Measurements from ENCODE around the gene RANBP9.

The RANBP9 gene

GRCh38 chr6:13590574-13591153 lies 121.0 kb downstream of the RANBP9 start:
- ChIA-PET POLR2A (no interaction called here), CTCF (interaction anchor here (0.6 to 0.9 kb wide), 3 partner anchors 16 to 79 kb away, joined by 3 to 5 read pairs (median 3); no protein-coding TSS in a partner anchor)
- Histone ChIP-seq H3K36me3 (ENCODE audit: control insufficient read depth in 2 of 2, insufficient read depth in 1 of 2, low read length in 2 of 2) (peaks cover 10 to 69% of the 10 kb centered on the region in 2 experiments; a peak in 2 of 3 replicates), H3K27ac (ENCODE audit: extremely low read depth, low read depth, low read length) (no peak overlapping the region), H3K4me1 (ENCODE audit: control insufficient read depth, insufficient read depth, low read length) (no peaks in the 10 kb centered on the region), H3K4me3 (ENCODE audit: low read depth, low read length) (no peak overlapping the region), H3K9me3 (ENCODE audit: control insufficient read depth, insufficient read depth, low read depth, low read length) (no peaks in the 10 kb centered on the region)
- TF ChIP-seq, protein P1, sequence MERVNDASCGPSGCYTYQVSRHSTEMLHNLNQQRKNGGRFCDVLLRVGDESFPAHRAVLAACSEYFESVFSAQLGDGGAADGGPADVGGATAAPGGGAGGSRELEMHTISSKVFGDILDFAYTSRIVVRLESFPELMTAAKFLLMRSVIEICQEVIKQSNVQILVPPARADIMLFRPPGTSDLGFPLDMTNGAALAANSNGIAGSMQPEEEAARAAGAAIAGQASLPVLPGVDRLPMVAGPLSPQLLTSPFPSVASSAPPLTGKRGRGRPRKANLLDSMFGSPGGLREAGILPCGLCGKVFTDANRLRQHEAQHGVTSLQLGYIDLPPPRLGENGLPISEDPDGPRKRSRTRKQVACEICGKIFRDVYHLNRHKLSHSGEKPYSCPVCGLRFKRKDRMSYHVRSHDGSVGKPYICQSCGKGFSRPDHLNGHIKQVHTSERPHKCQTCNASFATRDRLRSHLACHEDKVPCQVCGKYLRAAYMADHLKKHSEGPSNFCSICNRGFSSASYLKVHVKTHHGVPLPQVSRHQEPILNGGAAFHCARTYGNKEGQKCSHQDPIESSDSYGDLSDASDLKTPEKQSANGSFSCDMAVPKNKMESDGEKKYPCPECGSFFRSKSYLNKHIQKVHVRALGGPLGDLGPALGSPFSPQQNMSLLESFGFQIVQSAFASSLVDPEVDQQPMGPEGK (tag by site-specific recombination; IDR thresholded peaks at IDR 0.05): no peak
- TF ChIP-seq ZBTB20 (tag by site-specific recombination; IDR thresholded peaks at IDR 0.05): 0 out of 2 replicates have a peak, but pooled peaks have one; percentile 12
- TF ChIP-seq, protein P2, sequence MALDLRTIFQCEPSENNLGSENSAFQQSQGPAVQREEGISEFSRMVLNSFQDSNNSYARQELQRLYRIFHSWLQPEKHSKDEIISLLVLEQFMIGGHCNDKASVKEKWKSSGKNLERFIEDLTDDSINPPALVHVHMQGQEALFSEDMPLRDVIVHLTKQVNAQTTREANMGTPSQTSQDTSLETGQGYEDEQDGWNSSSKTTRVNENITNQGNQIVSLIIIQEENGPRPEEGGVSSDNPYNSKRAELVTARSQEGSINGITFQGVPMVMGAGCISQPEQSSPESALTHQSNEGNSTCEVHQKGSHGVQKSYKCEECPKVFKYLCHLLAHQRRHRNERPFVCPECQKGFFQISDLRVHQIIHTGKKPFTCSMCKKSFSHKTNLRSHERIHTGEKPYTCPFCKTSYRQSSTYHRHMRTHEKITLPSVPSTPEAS (tag by site-specific recombination; IDR thresholded peaks at IDR 0.05): peak; percentile 48
- no peak for TF ChIP-seq ZNF621 (tag by site-specific recombination; IDR thresholded peaks at IDR 0.05)
- TF ChIP-seq ZFHX2 (tag by site-specific recombination; conservative IDR thresholded peaks at IDR 0.05): peak; percentile 25; the same call in 1 of the 2 replicates
- peak; percentile 15 for TF ChIP-seq ZNF2 (tag by site-specific recombination; IDR thresholded peaks at IDR 0.05)
- 0 out of 2 replicates have a peak, but pooled peaks have one; percentile 37 for TF ChIP-seq ZNF114 (tag by site-specific recombination; IDR thresholded peaks at IDR 0.05)
- TF ChIP-seq ZNF843 (tag by site-specific recombination; IDR thresholded peaks at IDR 0.05): no peak
- TF ChIP-seq ZNF133 (tag by site-specific recombination; IDR thresholded peaks at IDR 0.05): peak; percentile 12; the same call in 1 of the 2 replicates
- no peak for TF ChIP-seq ZNF112 (tag by site-specific recombination; IDR thresholded peaks at IDR 0.05)
- TF ChIP-seq ZNF19 (tag by site-specific recombination; IDR thresholded peaks at IDR 0.05; ENCODE audit: low read depth): no peak
- no peak for TF ChIP-seq ZNF335 (tag by site-specific recombination; conservative IDR thresholded peaks at IDR 0.05)
- no peak for TF ChIP-seq ZNF792 (tag by site-specific recombination; IDR thresholded peaks at IDR 0.05)
- TF ChIP-seq MYNN (tag by site-specific recombination; IDR thresholded peaks at IDR 0.05; ENCODE audit: borderline replicate concordance): no peak
- no peak for TF ChIP-seq WT1 (tag by site-specific recombination; IDR thresholded peaks at IDR 0.05)
- no peak for TF ChIP-seq ZNF202 (tag by site-specific recombination; IDR thresholded peaks at IDR 0.05; ENCODE audit: borderline replicate concordance)
- TF ChIP-seq CTCF (tag by site-specific recombination; IDR thresholded peaks at IDR 0.05): no peak
- TF ChIP-seq ZNF239 (tag by site-specific recombination; IDR thresholded peaks at IDR 0.05): 0 out of 2 replicates have a peak, but pooled peaks have one; percentile 45
- TF ChIP-seq GLI2 (tag by site-specific recombination; IDR thresholded peaks at IDR 0.05; ENCODE audit: borderline replicate concordance, low read depth): no peak
- no peak for TF ChIP-seq KLF9 (tag by site-specific recombination; IDR thresholded peaks at IDR 0.05; ENCODE audit: low read depth)

- H3K36me3 ChIP-seq (ENCODE audit: control insufficient read depth in 2 of 2, insufficient read depth in 1 of 2, low read length in 2 of 2): peaks cover 8 to 64% of the 10 kb centered on the region in 2 experiments; a peak in 2 of 3 replicates
- TF ChIP-seq ZNF830 (tag by site-specific recombination; IDR thresholded peaks at IDR 0.05; ENCODE audit: low read depth) (no peak), ZNF174 (tag by site-specific recombination; IDR thresholded peaks at IDR 0.05) (no peak), MZF1 (tag by site-specific recombination; IDR thresholded peaks at IDR 0.05; ENCODE audit: borderline replicate concordance) (no peak), ZNF10 (tag by site-specific recombination; IDR thresholded peaks at IDR 0.05) (no peak), ZNF623 (tag by site-specific recombination; IDR thresholded peaks at IDR 0.05) (no peak)
- TF ChIP-seq, protein P3, sequence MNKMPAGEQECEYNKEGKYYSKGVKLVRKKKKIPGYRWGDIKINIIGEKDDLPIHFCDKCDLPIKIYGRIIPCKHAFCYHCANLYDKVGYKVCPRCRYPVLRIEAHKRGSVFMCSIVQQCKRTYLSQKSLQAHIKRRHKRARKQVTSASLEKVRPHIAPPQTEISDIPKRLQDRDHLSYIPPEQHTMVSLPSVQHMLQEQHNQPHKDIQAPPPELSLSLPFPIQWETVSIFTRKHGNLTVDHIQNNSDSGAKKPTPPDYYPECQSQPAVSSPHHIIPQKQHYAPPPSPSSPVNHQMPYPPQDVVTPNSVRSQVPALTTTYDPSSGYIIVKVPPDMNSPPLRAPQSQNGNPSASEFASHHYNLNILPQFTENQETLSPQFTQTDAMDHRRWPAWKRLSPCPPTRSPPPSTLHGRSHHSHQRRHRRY (tag by site-specific recombination; IDR thresholded peaks at IDR 0.05): no peak
- TF ChIP-seq, protein P4, sequence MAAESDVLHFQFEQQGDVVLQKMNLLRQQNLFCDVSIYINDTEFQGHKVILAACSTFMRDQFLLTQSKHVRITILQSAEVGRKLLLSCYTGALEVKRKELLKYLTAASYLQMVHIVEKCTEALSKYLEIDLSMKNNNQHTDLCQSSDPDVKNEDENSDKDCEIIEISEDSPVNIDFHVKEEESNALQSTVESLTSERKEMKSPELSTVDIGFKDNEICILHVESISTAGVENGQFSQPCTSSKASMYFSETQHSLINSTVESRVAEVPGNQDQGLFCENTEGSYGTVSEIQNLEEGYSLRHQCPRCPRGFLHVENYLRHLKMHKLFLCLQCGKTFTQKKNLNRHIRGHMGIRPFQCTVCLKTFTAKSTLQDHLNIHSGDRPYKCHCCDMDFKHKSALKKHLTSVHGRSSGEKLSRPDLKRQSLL (tag by site-specific recombination; IDR thresholded peaks at IDR 0.05): no peak
These were observed 121.8 kb downstream of the RANBP9 start for GRCh38 chr6:13589801-13590200.

More at GRCh38 chr6:13589801-13590200, 121.8 kb downstream of the RANBP9 start:
- POLR2A ChIA-PET: interaction anchor here (1.6 kb wide), 1 partner anchor 15 kb away, joined by 5 read pairs; the partner anchor contains the start of gene SIRT5
- CTCF ChIA-PET: interaction anchor here (0.7 kb wide), 1 partner anchor 14 kb away, joined by 3 read pairs; no protein-coding TSS in a partner anchor
- Histone ChIP-seq H3K27ac (ENCODE audit: extremely low read depth, low read depth, low read length) (no peak overlapping the region), H3K4me1 (ENCODE audit: control insufficient read depth, insufficient read depth, low read length) (no peaks in the 10 kb centered on the region), H3K9me3 (ENCODE audit: control insufficient read depth, insufficient read depth, low read depth, low read length) (no peaks in the 10 kb centered on the region), H3K4me3 (ENCODE audit: low read depth, low read length) (no peak overlapping the region)
